ENCODE data around the gene GPR162. TPM values are rescaled to one million over a fixed set of nuclear protein-coding genes. Genes with fewer than 3 reads are reported as not detected.

The GPR162 gene
- polyA plus RNA-seq, 2 of the 4 experiments (the other 2 are of a cell fraction) = 1.7 to 1.8 TPM

DNA sequence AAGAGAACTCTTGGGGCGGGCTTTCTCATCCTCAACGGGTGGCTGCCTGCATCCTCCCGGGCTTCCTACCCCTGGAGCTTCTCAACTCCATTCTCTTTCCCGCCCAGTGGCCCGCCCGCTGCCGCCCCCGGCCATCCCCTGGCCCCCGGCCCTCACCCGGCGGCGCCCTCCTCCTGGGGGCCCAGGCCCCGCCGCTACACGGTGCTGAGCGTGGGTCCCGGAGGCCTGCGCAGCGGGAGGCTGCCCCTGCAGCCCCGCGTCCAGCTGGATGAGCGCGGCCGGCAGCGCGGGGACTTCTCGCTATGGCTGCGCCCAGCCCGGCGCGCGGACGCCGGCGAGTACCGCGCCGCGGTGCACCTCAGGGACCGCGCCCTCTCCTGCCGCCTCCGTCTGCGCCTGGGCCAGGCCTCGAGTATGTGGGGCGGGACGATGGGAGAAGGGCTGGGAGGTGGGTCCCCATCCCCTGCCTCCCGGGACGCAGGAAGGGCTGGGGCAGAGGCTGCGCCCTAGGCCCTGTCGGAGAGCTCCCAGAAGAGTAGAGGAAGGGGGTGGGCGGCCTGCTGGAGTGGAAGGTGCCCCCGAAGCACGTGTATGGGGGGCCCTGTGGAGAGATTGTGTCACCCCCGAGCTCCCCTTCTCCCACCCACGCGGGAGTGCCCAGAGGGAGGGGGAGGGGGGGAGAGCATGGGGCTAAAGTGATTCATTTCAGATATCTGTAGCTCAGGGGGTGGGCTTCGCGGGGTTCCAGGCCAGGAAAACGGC, 47.9 kb upstream of the GPR162 start:
- WGBS (ENCODE audit: missing lambda C conversion rate) = 93% methylated on average over 43 of the region's 60 CpGs
- FAIRE-seq = no peak
- H3K4me1 ChIP-seq = peaks cover 46% of the 10 kb centered on the region
- no peak for TF ChIP-seq RARB (CRISPR knock-in tag; IDR thresholded peaks at IDR 0.05)
- H3K4me3 ChIP-seq = no peak overlapping the region
- H3K9me3 ChIP-seq = no peaks in the 10 kb centered on the region
- H3K27ac ChIP-seq = no peak overlapping the region
- no peak overlapping the region for H3K4me2 ChIP-seq
- CTCF ChIA-PET = interaction anchor here (1.1 to 26.0 kb wide), 5 partner anchors 9 to 215 kb away, joined by 4 to 670 read pairs (median 178); partner anchors contain the start of genes CD4, GPR162, MLF2 and P3H3
- POLR2A ChIA-PET = interaction anchor here (1.4 to 1.8 kb wide), 2 partner anchors 7 to 21 kb away, joined by 6 to 8 read pairs; partner anchors contain the start of genes MLF2 and PTMS
- ATAC-seq = no peak
- DNase-seq (ENCODE audit: low read depth in 1 of 2, low spot score in 1 of 2) = no peak

GRCh38 chr12:6774499-6775062, 47.0 kb upstream of the GPR162 start:
- DNase-seq (ENCODE audit: low read depth in 1 of 2, low spot score in 1 of 2) (no peak), ATAC-seq (no peak), FAIRE-seq (no peak)
- TF ChIP-seq MAZ (IDR thresholded peaks at IDR 0.05; ENCODE audit: borderline replicate concordance, low read depth, low read length) = no peak
- no peak for TF ChIP-seq RFX5 (IDR thresholded peaks at IDR 0.05)
- Histone ChIP-seq H3K4me3 (no peak overlapping the region), H3K4me1 (peaks cover 41% of the 10 kb centered on the region), H3K27ac (no peak overlapping the region), H3K9me3 (no peaks in the 10 kb centered on the region), H3K4me2 (no peak overlapping the region)
- CTCF ChIA-PET = interaction anchor here (0.8 to 26.0 kb wide), 6 partner anchors 8 to 216 kb away, joined by 3 to 670 read pairs (median 16); partner anchors contain the start of genes GPR162, MLF2, P3H3 and PTMS
- POLR2A ChIA-PET = interaction anchor here (0.6 to 1.8 kb wide), 5 partner anchors 8 to 347 kb away, joined by 3 to 8 read pairs (median 6); partner anchors contain the start of genes COPS7A, MLF2, PTMS and ZNF384
- WGBS (ENCODE audit: missing lambda C conversion rate) = 93% methylated on average over 15 of the region's 15 CpGs

DNA sequence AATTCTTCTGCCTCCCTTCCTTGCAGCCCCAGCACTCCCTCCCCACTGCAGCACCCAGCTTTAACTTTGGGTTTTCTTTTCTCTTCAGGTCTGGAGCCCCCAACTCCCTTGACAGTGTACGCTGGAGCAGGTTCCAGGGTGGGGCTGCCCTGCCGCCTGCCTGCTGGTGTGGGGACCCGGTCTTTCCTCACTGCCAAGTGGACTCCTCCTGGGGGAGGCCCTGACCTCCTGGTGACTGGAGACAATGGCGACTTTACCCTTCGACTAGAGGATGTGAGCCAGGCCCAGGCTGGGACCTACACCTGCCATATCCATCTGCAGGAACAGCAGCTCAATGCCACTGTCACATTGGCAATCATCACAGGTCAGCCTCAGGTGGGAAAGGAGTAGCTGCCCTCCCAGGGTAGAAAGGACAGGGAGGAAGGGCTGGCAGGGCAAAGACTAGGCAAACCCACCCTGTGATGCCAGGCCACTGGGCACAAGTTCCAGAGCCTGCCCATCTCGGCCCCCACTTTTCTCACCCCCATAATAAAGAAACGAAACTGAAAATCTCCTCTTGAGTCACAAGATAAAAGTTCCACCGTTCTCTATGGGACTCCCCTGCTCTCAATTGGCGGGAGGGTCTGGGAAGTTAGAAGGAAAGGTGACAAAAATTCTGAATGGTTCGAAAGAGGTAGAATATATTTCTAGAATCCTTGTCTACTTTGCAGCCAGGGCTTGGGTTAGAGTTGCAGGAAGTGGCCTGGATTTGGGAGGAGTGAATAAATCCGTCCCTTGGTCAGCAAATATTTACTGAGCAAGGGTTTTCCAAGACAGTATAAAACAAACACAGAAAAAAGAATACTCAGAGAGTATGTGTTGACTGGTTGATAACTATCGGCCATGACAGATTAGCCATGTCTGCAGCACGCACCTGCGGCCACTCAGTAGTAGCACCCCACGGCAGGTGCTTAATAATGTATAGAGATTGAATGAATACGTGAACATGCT, 46.1 kb upstream of the GPR162 start:
- peaks cover 33% of the 10 kb centered on the region for H3K4me1 ChIP-seq
- ChIA-PET CTCF (interaction anchor here (0.8 to 26.0 kb wide), 7 partner anchors 6 to 162 kb away, joined by 3 to 670 read pairs (median 18); partner anchors contain the start of genes GPR162, LAG3, MLF2 and P3H3), POLR2A (interaction anchor here (0.6 to 1.8 kb wide), 5 partner anchors 9 to 348 kb away, joined by 3 to 8 read pairs (median 6); partner anchors contain the start of genes COPS7A, MLF2, PTMS and ZNF384)
- WGBS (ENCODE audit: missing lambda C conversion rate) = 60% methylated on average over 16 of the region's 16 CpGs
- no peak overlapping the region for H3K27ac ChIP-seq
- 0 out of 3 replicates have a peak overlapping the region, but pooled peaks have one; percentile 9 for H3K4me2 ChIP-seq
- H3K9me3 ChIP-seq = no peaks in the 10 kb centered on the region
- H3K4me3 ChIP-seq = no peak overlapping the region
- ATAC-seq (no peak), FAIRE-seq (no peak), DNase-seq (ENCODE audit: low read depth in 1 of 2, low spot score in 1 of 2) (no peak)
- TF ChIP-seq FOSL2 (IDR thresholded peaks at IDR 0.05) (no peak), FOSL2 (CRISPR knock-in tag; IDR thresholded peaks at IDR 0.05) (no peak), ATOH8 (CRISPR knock-in tag; IDR thresholded peaks at IDR 0.05; ENCODE audit: low read depth) (no peak), HES2 (IDR thresholded peaks at IDR 0.05) (no peak)

DNA sequence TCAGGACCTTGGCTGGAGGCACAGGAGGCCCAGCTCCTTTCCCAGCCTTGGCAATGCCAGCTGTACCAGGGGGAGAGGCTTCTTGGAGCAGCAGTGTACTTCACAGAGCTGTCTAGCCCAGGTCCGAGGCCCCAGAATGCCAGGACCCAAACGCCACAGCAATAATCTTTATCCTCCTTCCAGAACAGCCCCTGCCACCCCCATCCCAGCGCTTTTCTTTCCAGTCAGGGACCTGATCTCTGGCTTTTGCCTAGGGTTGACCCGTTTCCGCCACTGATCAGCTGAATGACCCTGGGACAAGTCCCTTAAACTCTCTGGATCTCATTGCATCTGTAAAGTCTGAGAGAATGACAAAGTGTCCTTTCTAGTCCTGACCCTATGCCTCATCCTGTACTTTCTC, 44.2 kb upstream of the GPR162 start:
- H3K9me3 ChIP-seq = no peaks in the 10 kb centered on the region
- POLR2A ChIA-PET = interaction anchor here (2.3 to 2.5 kb wide), 2 partner anchors 11 to 24 kb away, joined by 13 read pairs; partner anchors contain the start of genes MLF2 and PTMS
- H3K4me2 ChIP-seq = no peak overlapping the region
- H3K4me3 ChIP-seq = no peak overlapping the region
- no peak overlapping the region for H3K27ac ChIP-seq
- DNase-seq (ENCODE audit: low read depth in 1 of 2, low spot score in 1 of 2) (no peak), ATAC-seq (no peak), FAIRE-seq (no peak)
- WGBS (ENCODE audit: missing lambda C conversion rate) = 93% methylated on average over 5 of the region's 5 CpGs
- CTCF ChIA-PET = interaction anchor here (0.8 to 26.0 kb wide), 13 partner anchors 8 to 214 kb away, joined by 4 to 670 read pairs (median 8); partner anchors contain the start of genes CD4, GPR162, LAG3 and MLF2
- peaks cover 15% of the 10 kb centered on the region; the same call in 2 of the 3 replicates for H3K4me1 ChIP-seq
- TF ChIP-seq MAFK (IDR thresholded peaks at IDR 0.05; ENCODE audit: partially characterized antibody) (no peak), KDM1A (IDR thresholded peaks at IDR 0.05; ENCODE audit: low read depth) (no peak), CBX2 (IDR thresholded peaks at IDR 0.05; ENCODE audit: borderline replicate concordance, low read depth) (no peak), HES2 (IDR thresholded peaks at IDR 0.05) (no peak), MAZ (IDR thresholded peaks at IDR 0.05; ENCODE audit: borderline replicate concordance, low read depth, low read length) (no peak), HEYL (CRISPR knock-in tag; IDR thresholded peaks at IDR 0.05) (no peak), RCOR1 (IDR thresholded peaks at IDR 0.05; ENCODE audit: low read depth, low read length) (no peak), NR3C1 (IDR thresholded peaks at IDR 0.05) (no peak), CHD2 (IDR thresholded peaks at IDR 0.05; ENCODE audit: low read length, partially characterized antibody) (no peak), ZFP36 (IDR thresholded peaks at IDR 0.05; ENCODE audit: borderline replicate concordance, partially characterized antibody) (no peak), USF2 (IDR thresholded peaks at IDR 0.05) (no peak), HOXA7 (CRISPR knock-in tag; IDR thresholded peaks at IDR 0.05) (no peak), PHF8 (IDR thresholded peaks at IDR 0.05; ENCODE audit: borderline replicate concordance, low read depth) (no peak), E2F6 (IDR thresholded peaks at IDR 0.05; ENCODE audit: borderline replicate concordance, low read depth) (no peak), HOXB13 (CRISPR knock-in tag; IDR thresholded peaks at IDR 0.05; ENCODE audit: low read depth) (no peak)
